GM21367 (cell line): ENCODE measurements around the gene ALAD.
"Not testable (repeated sequence)": the region's sequence is repeated elsewhere in the genome, so short reads cannot be mapped to it uniquely, and the experiment has no call there.

ENCODE experiments used
- ATAC-seq: cut with Tn5 transposase; IDR thresholded peaks from one replicate; pipeline ENCODE4 v1.9.1; 2021; ENCODE audit not compliant: unreplicated experiment

ALAD gene

GRCh38 chr9:113375057-113376023, 25.7 kb downstream of the ALAD start:
- ATAC-seq = no peak

DNA sequence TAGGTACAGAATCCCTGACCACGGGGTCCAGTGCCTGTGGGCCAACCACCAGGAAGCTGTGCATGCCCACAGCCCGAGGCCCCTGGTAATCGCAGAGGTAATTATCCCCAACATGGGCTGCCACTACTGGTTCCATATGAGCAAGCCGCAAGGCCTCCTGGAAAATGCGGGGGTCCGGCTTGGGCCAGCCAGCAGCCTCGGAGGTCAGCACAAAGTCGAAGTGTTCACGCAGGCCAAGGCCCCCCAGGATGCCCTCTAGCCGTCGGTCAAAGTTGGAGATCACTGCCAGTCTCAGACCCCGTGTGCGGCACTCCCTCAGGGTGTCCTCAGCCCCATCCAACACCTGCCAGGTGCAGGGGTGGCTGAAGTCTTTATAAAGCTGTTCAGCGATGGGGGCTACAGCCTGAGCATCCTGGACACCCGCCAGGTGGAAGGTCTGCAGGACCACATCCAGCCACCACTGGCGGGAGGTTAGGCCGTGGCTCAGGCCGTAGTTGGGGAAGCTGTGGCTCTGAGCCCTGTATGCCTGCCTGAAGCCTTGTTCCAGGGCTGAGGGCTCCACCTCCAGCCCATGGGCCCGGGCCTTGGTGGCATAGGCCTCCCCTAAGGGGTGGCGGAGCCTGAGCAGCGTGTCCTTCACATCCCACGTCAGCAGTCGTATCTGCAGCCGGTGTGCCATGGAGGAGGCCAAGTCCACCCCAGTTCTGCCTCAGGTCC, 27.2 kb downstream of the ALAD start:
- no peak for ATAC-seq

- no peak for ATAC-seq
Measured at GRCh38 chr9:113373256-113373655, 27.8 kb downstream of the ALAD start.

DNA sequence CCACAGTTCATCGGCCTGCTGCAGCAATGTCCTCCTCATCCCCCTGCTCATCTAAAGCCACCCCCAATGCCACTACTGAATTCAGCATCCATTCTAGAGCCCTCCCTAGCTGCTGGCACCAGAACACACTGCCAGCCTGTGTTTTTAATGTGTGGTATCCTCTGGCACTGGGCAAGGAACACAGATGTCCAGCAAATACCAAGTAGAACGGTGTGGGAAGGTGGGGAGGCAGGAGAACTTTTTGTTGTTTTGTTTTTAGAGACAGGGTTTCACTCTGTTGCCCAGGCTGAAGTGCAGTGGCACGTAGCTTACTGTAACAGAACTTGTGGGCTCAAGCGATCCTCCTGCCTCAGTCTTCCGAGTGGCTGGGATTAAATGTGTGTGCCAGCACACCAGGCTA, 29.0 kb downstream of the ALAD start:
- ATAC-seq = no peak

DNA sequence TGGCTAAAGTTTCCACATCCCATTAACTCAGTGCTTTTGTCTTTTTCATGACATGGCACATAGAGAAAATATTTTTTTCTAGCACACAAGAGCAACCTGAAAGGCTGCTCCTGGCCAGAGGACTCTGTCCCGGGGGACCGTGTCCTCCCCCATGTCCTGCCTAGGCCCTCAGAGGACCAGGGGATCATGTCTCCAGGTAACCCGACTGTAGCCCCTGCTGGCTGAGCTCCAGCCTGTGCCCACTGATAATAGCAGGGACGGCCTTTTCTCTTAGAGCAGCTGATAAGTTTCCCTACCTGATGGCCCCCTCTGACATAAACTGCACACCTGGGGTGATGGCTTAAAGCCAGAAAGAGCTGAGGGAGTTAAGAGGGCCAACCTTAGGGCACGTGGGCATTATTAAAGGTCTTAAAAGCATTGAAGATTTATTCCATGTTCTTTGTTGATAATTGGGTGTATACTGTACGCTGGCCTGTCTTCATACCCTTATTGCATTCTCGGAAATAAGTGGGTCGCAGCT, 30.2 kb downstream of the ALAD start:
- no peak for ATAC-seq

DNA sequence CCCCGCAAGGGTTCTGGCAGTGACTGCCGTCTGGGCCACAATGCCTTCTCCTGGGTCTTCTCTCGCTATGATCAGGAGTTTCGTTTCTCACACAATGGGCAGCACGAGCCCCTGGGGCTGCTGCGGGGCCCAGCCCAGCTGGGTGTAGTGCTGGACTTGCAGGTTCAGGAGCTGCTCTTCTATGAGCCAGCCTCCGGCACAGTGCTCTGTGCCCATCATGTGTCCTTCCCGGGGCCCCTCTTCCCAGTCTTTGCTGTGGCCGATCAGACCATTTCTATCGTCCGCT, 31.3 kb downstream of the ALAD start:
- no peak for ATAC-seq

- ATAC-seq = no peak
Measured at GRCh38 chr9:113368982-113369854, 31.9 kb downstream of the ALAD start.

GRCh38 chr9:113368348-113368981, 32.6 kb downstream of the ALAD start:
- no peak for ATAC-seq

- not testable (repeated sequence) for ATAC-seq
Measured at GRCh38 chr9:113365652-113366051, 35.4 kb downstream of the ALAD start.

DNA sequence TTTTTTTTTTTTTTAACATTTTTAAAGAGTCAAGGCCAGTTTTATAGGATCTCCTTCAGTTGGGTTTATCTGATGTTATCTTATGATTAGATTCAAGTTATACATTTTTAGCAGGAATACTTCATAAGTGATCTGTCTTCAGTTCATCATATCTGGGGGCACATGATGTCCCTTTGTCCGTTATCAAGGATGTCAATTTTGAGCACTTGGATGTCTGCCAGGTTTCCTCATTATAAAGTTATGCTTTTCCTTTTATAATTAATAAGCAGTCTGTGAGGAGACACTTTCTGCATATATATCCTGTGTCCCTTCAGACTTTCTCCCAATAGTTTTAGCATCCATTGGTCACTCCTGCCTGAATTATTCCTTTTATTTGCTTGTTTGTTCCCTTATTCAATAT, 36.1 kb downstream of the ALAD start:
- ATAC-seq = no peak

GRCh38 chr9:113363336-113363735, 37.7 kb downstream of the ALAD start:
- no peak for ATAC-seq

DNA sequence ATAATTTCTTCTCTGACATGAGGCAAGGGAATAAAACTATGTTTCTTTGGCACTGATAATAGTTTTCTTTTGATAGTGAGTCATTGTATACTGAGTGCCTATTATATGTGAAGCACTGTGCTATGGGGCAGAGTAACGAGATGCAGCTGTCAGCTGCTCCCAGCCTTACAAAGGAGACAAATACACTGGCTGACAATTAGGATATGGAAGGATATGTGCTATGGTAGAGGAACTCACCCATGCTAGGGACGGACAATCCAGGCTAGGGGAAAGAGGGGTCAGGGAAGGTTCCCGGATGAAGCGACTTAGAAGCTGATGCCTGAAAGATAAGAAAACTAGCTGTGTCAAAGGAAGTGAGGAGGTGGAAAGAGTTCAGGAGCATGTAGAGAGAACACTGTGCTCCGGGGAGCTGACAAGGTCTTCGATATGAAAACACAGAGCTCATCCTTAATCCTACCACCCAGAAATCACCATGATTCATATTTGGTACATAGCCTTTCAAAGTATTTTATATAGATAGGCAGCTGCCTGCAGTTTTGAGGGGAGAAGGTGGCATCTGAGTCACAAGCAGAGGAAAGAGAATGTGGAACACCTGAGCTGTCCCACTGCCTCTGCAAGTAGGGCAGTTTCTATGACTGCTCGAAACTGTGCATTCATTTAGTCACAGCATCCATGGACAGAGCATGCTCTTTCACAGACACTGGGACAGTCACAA, 39.6 kb downstream of the ALAD start:
- no peak for ATAC-seq

GRCh38 chr9:113360242-113360842, 40.7 kb downstream of the ALAD start:
- ATAC-seq = no peak

DNA sequence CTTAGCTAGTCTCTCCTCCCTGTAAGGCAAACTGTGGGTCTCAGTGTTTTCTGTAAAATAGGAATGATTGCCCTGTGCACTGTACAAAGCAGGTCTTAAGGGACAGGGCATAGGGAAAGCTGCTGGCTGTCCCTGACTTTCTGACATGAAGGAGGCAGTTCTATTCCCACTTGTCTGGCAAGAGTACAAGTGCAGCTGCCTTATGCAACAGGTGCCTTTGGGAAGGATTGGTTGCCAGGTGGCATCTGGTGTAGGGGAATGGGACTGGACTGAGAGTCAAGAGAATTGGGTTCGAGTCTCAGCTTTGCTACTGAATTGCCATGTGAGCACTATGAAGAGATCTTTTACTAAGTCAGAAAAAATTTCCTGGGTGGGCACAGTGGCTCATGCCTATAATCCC, 41.7 kb downstream of the ALAD start:
- no peak for ATAC-seq

GRCh38 chr9:113356686-113357292, 44.3 kb downstream of the ALAD start:
- no peak for ATAC-seq

GRCh38 chr9:113355040-113355596, 46.0 kb downstream of the ALAD start:
- no peak for ATAC-seq

DNA sequence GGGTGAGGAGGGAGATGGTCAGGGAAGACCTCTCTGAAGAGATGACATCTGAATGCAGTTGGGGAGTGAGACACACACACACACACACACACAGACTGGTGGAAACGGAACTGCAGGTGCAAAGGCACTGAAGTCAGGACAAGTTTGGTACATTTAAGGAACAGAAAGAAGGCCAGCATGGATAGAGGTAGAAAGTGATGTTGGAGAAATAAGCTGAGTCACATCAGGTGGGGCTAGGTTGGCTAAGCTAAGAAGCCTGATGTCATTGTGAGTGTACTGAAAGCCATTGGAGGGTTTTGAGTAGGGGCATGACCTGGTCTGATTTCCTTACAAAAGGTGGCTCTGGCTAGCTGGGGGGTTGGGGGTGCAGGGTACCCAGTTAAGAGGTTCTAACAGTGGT, 48.7 kb downstream of the ALAD start:
- ATAC-seq = no peak

GRCh38 chr9:113352006-113352405, 49.1 kb downstream of the ALAD start:
- ATAC-seq = no peak

DNA sequence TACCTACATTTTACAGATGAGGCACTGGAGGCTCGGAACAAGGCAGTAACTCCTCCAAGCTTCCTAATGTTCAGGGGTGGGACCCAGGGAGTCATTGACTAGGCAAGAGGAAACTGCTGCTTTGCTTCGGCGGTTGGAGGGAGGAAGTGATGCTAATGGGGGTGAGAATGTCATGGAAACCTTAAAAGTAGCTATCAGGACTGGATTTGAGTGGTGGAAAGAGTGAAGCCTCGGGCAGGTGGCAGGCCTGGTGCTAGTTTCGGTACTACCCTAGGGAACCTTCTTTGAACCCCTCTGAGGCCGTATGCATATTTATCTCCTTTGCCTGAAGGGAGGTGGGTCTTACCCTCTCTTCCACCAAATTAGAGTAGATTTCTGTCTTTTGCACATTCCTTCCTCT, 50.1 kb downstream of the ALAD start:
- no peak for ATAC-seq
